A673 (cell line): ENCODE measurements around the gene VAT1L.

Experiments
- EZH2 ChIP-seq: fragments of 200-600 bp; sonication (generic); IDR thresholded peaks from 2 replicates; pipeline ENCODE4 v1.6.1; 2017; ENCODE audit warnings: borderline replicate concordance, low read depth, mild to moderate bottlenecking, mixed read lengths, antibody characterized with exemption, low read length; ENCODE audit not compliant: poor library complexity, severe bottlenecking
- TF ChIP-seq, protein P1 (sequence below): fragments of 300-800, 200-600 bp; sonication (generic); conservative IDR thresholded peaks from 2 replicates; pipeline ENCODE4 v1.5.1; 2017; ENCODE audit warnings: low read depth, mild to moderate bottlenecking, antibody characterized with exemption, low read length, moderate library complexity, mixed read lengths

DNA sequence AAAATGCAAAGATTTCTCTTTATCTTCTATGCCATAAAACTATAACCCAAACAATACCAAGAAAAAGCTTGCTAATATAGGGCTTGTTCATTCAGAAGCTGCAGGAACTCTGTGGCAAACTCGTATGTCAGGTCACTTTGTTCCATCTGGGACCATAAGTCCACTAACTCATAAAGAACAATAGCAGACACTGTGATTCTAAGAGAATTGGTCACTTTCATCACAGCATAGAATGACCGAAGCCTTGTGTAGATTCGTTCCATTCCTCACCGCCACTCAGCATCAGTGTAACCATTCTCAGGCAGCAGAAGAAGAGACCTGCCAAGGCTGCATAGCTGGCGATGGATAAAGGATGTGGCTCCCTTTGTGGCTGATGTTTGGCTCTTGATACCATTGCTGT lies 30.3 kb upstream of the VAT1L start:
- TF ChIP-seq, protein P1, sequence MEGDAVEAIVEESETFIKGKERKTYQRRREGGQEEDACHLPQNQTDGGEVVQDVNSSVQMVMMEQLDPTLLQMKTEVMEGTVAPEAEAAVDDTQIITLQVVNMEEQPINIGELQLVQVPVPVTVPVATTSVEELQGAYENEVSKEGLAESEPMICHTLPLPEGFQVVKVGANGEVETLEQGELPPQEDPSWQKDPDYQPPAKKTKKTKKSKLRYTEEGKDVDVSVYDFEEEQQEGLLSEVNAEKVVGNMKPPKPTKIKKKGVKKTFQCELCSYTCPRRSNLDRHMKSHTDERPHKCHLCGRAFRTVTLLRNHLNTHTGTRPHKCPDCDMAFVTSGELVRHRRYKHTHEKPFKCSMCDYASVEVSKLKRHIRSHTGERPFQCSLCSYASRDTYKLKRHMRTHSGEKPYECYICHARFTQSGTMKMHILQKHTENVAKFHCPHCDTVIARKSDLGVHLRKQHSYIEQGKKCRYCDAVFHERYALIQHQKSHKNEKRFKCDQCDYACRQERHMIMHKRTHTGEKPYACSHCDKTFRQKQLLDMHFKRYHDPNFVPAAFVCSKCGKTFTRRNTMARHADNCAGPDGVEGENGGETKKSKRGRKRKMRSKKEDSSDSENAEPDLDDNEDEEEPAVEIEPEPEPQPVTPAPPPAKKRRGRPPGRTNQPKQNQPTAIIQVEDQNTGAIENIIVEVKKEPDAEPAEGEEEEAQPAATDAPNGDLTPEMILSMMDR = no peak
- TF ChIP-seq EZH2 = no peak
